HG02973 (cell line): ENCODE measurements around the gene PKD1.
"Not testable (repeated sequence)": the region's sequence is repeated elsewhere in the genome, so short reads cannot be mapped to it uniquely, and the experiment has no call there.

ENCODE experiments used
- ATAC-seq: cut with Tn5 transposase; IDR thresholded peaks from one replicate; pipeline ENCODE4 v1.9.1; 2021; ENCODE audit warnings: moderate library complexity; ENCODE audit not compliant: unreplicated experiment

The PKD1 gene

GRCh38 chr16:2126161-2126743, 9.4 kb downstream of the PKD1 start:
- not testable (repeated sequence) for ATAC-seq

- ATAC-seq = not testable (repeated sequence)
Measured at GRCh38 chr16:2125609-2126008, 10.1 kb downstream of the PKD1 start.

GRCh38 chr16:2124694-2125444, 10.8 kb downstream of the PKD1 start:
- not testable (repeated sequence) for ATAC-seq

GRCh38 chr16:2124377-2124693, 11.4 kb downstream of the PKD1 start:
- not testable (repeated sequence) for ATAC-seq

GRCh38 chr16:2123706-2124376, 11.9 kb downstream of the PKD1 start:
- not testable (repeated sequence) for ATAC-seq

- not testable (repeated sequence) for ATAC-seq
Measured at GRCh38 chr16:2122934-2123683, 12.6 kb downstream of the PKD1 start.

GRCh38 chr16:2122429-2122828, 13.3 kb downstream of the PKD1 start:
- ATAC-seq = no peak

- no peak for ATAC-seq
Measured at GRCh38 chr16:2121853-2122252, 13.8 kb downstream of the PKD1 start.

- not testable (repeated sequence) for ATAC-seq
Measured at GRCh38 chr16:2121325-2121724, 14.4 kb downstream of the PKD1 start.

- ATAC-seq = not testable (repeated sequence)
Measured at GRCh38 chr16:2117960-2118722, 17.6 kb downstream of the PKD1 start.

GRCh38 chr16:2117341-2117740, 18.4 kb downstream of the PKD1 start:
- not testable (repeated sequence) for ATAC-seq

GRCh38 chr16:2116428-2116827, 19.3 kb downstream of the PKD1 start:
- ATAC-seq = not testable (repeated sequence)

- no peak for ATAC-seq
Measured at GRCh38 chr16:2115591-2115973, 20.1 kb downstream of the PKD1 start.

GRCh38 chr16:2114885-2115590, 20.7 kb downstream of the PKD1 start:
- ATAC-seq = not testable (repeated sequence)

GRCh38 chr16:2114225-2114624, 21.5 kb downstream of the PKD1 start:
- not testable (repeated sequence) for ATAC-seq

GRCh38 chr16:2112539-2113106, 23.1 kb downstream of the PKD1 start:
- not testable (repeated sequence) for ATAC-seq

GRCh38 chr16:2111412-2112335, 24.0 kb downstream of the PKD1 start:
- ATAC-seq = not testable (repeated sequence)

GRCh38 chr16:2111009-2111353, 24.7 kb downstream of the PKD1 start:
- ATAC-seq = not testable (repeated sequence)
